Lower leg skin (tissue), 4 donors: ENCODE measurements around the gene KRTAP3-2. TPM values are rescaled to one million over a fixed set of nuclear protein-coding genes. Genes with fewer than 3 reads are reported as not detected.

Experiments
- DNase-seq, 2 donors: peaks; one replicate each; pipeline ENCODE4 v3.0.0-alpha.2; 2019; ENCODE audit warnings: low spot score in 2 of 2
- H3K4me3 ChIP-seq: fragments of 200-600 bp; sonication (generic); 2 replicates; pipeline ENCODE4 v1.5.1; 2017; ENCODE audit warnings: mild to moderate bottlenecking, low read depth; ENCODE audit not compliant: poor library complexity, severe bottlenecking
- POLR2A ChIP-seq, 2 donors: fragments of 450-650 bp; IDR thresholded peaks; one replicate each; pipeline ENCODE4 v1.6.1; 2016 to 2017; ENCODE audit warnings: antibody characterized with exemption in 2 of 2, mild to moderate bottlenecking in 1 of 2, moderate library complexity in 1 of 2
- WGBS, 2 donors: methylation state at CpG; one replicate each; pipeline ENCODE4 v1.1.5; 2018; 5-methylcytosine and 5-hydroxymethylcytosine counted together
- intact Hi-C: fragments of 100-400 bp; cut with DNase I; formaldehyde crosslinking; loops from one replicate; pipeline ENCODE4 v1.15.0; 2023; ENCODE audit warnings: low total_unique reads
- total RNA-seq, 4 donors: library from RNA; depleted of rRNA; stranded (reverse); fragments of >200 nt; gene quantifications; one replicate each; pipeline ENCODE4 v1.1.0, GENCODE V29; 2016
- TF ChIP-seq, protein P1 (sequence below), 3 donors: fragments of 450-650 bp; IDR thresholded peaks; one replicate each; pipeline ENCODE4 v1.5.1; 2016; ENCODE audit warnings: antibody characterized with exemption in 3 of 3, mild to moderate bottlenecking in 3 of 3, moderate library complexity in 2 of 3

Gene KRTAP3-2
- total RNA-seq, 4 donors from 2014 or later = 84.1 TPM; not detected in 3

- DNase-seq = no peak
- H3K4me3 ChIP-seq = no peak overlapping the region
- TF ChIP-seq, protein P1, sequence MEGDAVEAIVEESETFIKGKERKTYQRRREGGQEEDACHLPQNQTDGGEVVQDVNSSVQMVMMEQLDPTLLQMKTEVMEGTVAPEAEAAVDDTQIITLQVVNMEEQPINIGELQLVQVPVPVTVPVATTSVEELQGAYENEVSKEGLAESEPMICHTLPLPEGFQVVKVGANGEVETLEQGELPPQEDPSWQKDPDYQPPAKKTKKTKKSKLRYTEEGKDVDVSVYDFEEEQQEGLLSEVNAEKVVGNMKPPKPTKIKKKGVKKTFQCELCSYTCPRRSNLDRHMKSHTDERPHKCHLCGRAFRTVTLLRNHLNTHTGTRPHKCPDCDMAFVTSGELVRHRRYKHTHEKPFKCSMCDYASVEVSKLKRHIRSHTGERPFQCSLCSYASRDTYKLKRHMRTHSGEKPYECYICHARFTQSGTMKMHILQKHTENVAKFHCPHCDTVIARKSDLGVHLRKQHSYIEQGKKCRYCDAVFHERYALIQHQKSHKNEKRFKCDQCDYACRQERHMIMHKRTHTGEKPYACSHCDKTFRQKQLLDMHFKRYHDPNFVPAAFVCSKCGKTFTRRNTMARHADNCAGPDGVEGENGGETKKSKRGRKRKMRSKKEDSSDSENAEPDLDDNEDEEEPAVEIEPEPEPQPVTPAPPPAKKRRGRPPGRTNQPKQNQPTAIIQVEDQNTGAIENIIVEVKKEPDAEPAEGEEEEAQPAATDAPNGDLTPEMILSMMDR (IDR thresholded peaks at IDR 0.05) = no peak
- 81 to 83% methylated on average over 1 of the region's 1 CpG for WGBS, 2 donors
- intact Hi-C loops = no loop called here
Observed at GRCh38 chr17:40967582-40967981, 32.1 kb downstream of the KRTAP3-2 start.

DNA sequence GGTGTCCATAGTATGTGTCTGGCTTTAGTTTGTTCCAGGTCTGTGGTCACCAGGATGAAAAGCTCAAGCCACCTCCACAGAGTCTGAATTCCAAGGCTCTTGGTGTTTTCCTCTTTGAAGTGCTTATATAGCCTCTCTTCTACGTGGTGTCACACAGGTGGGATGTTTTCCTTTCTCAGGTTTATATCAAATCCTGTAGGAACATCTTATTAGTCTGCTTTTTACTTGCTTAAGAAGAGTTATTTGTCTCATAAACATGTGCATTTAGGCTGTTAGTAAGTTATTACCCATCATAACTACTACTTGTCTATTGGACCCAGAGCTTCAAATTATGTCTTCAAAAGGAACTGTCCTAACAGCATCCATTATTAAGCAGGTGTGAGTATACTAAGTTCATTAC is 32.9 kb downstream of the KRTAP3-2 start, which contains the start of gene KRT39:
Gene KRT39, minus strand, starts transcription at position 101 of the 400 bp plus-strand sequence. Its CDS starts 92 bp downstream, at position 9.
- H3K4me3 ChIP-seq = no peak within 1 kb of the TSS
- no peak for DNase-seq
- no peak for TF ChIP-seq POLR2A (IDR thresholded peaks at IDR 0.05)
- TF ChIP-seq, protein P1 (IDR thresholded peaks at IDR 0.05) = no peak
- WGBS, 2 donors = 63 to 75% methylated on average over 1 of the region's 1 CpG
- intact Hi-C loops = no loop called here

GRCh38 chr17:40963838-40964237 is 35.9 kb downstream of the KRTAP3-2 start:
- DNase-seq = no peak
- 17 to 19% methylated on average over 1 of the region's 1 CpG for WGBS, 2 donors
- H3K4me3 ChIP-seq = no peak overlapping the region
- intact Hi-C loops = no loop called here
- TF ChIP-seq POLR2A (IDR thresholded peaks at IDR 0.05) = no peak
- TF ChIP-seq, protein P1 (IDR thresholded peaks at IDR 0.05) = no peak

- TF ChIP-seq, protein P1 (IDR thresholded peaks at IDR 0.05) = no peak
- no peak for TF ChIP-seq POLR2A (IDR thresholded peaks at IDR 0.05)
- intact Hi-C loops = no loop called here
- H3K4me3 ChIP-seq = no peak overlapping the region
- WGBS, 2 donors = 86 to 91% methylated on average over 4 of the region's 4 CpGs
- DNase-seq = no peak
Observed at GRCh38 chr17:40962059-40962561, 37.6 kb downstream of the KRTAP3-2 start.

DNA sequence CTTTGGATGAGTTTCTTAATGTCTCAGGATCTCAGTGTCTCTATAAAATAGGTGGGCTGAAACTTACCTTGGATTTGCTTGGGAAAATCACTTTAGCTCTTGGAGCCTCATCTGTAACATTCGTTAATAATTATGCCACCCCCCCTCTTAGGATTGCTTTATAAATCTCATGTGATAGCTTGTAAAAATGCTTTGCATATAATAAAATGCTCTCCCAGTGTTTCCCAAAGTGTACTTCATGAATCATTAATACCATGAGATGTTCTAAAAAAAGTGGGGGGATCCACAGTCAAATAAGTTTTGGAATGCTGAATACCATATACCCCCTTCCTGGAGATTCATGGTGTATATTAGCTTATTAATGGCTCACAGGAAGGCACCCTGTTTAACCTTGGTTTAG is 38.1 kb downstream of the KRTAP3-2 start:
- intact Hi-C loops = no loop called here
- no peak for TF ChIP-seq POLR2A (IDR thresholded peaks at IDR 0.05)
- TF ChIP-seq, protein P1 (IDR thresholded peaks at IDR 0.05) = no peak
- H3K4me3 ChIP-seq = no peak overlapping the region
- DNase-seq = no peak
- 74 to 80% methylated on average over 1 of the region's 1 CpG for WGBS, 2 donors

DNA sequence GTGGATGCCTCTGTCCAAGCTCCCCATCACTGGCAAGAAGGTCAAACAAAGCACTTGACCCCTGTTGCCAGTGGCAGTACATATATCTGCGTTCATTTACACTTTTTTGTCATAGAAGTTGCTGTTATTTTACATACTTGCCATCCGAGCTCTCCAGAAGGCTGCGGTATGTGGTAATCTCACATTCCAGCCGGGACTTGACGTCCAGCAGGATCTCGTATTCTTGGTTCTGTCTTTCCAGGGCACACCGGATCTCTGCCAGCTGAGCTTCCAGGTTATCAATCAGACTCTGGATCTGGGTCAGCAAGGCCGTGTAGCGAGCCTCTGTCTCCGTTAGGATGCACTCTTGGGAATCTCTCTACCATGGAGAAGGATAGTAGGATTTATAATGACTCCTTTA is 39.6 kb downstream of the KRTAP3-2 start:
- intact Hi-C loops = no loop called here
- no peak overlapping the region for H3K4me3 ChIP-seq
- WGBS, 2 donors = 90 to 93% methylated on average over 10 of the region's 10 CpGs
- no peak for DNase-seq
- TF ChIP-seq POLR2A (IDR thresholded peaks at IDR 0.05) = no peak
- TF ChIP-seq, protein P1 (IDR thresholded peaks at IDR 0.05) = no peak
